Panc1 (cell line): ENCODE results near the gene ARCN1. TPM values are rescaled to one million over a fixed set of nuclear protein-coding genes. Genes with fewer than 3 reads are reported as not detected.
"Not testable (repeated sequence)": the region's sequence is repeated elsewhere in the genome, so short reads cannot be mapped to it uniquely, and the experiment has no call there.

ENCODE experiments used
- ATAC-seq: fragments of 200-7000 bp; cut with Tn5 transposase; 2 replicates; pipeline ENCODE4 v1.9.1; 2020; ENCODE audit warnings: mild to moderate bottlenecking, moderate library complexity
- BruUV-seq: library from RNA; stranded (reverse); fragments of 400-500 nt; replicated peaks from 2 replicates; lab custom pipeline; 2021; lab: Mats Ljungman, UMichigan
- CTCF ChIA-PET: fragments of 300-600 bp; sonication (Branson Sonifier 250); formaldehyde crosslinking; loops from one replicate; lab custom pipeline; 2022; ENCODE audit warnings: antibody characterized with exemption; lab: Charles Lee
- POLR2A ChIA-PET: fragments of 300-600 bp; sonication (Branson Sonifier 250); formaldehyde crosslinking; loops from one replicate; lab custom pipeline; 2022; ENCODE audit warnings: antibody characterized with exemption; lab: Charles Lee
- DNase-seq: peaks from one replicate; pipeline ENCODE4 v3.0.0-alpha.2; 2010; ENCODE audit warnings: low read depth, low spot score
- H3K27ac ChIP-seq: 2 replicates; pipeline ENCODE4 v1.5.1; 2011; ENCODE audit warnings: mild to moderate bottlenecking, low read length, inconsistent platforms
- H3K27me3 ChIP-seq: fragments of 200-500 bp; sonication (Bioruptor generic); 2 replicates; pipeline ENCODE4 v1.6.0; 2014; ENCODE audit warnings: low read length, inconsistent platforms; ENCODE audit not compliant: control insufficient read depth, insufficient read depth
- H3K36me3 ChIP-seq: fragments of 200-500 bp; sonication (Bioruptor generic); 2 replicates; pipeline ENCODE4 v1.5.1; 2014; ENCODE audit warnings: inconsistent platforms, mild to moderate bottlenecking, low read length, moderate library complexity; ENCODE audit not compliant: control insufficient read depth, insufficient read depth
- H3K4me1 ChIP-seq: 2 replicates; pipeline ENCODE4 v1.5.1; 2011; ENCODE audit warnings: inconsistent platforms, mild to moderate bottlenecking, low read length, moderate library complexity; ENCODE audit not compliant: control insufficient read depth, insufficient read depth
- H3K4me3 ChIP-seq, 2 experiments: 2 replicates each; pipeline ENCODE4 v1.5.1; 2011 to 2012; ENCODE audit warnings: low read depth in 2 of 2, low read length in 2 of 2, mild to moderate bottlenecking in 2 of 2, inconsistent platforms in 1 of 2, moderate library complexity in 1 of 2
- H3K9me3 ChIP-seq: fragments of 200-500 bp; sonication (Bioruptor generic); 2 replicates; pipeline ENCODE4 v1.5.1; 2014; ENCODE audit warnings: low read depth, mild to moderate bottlenecking, inconsistent platforms, low read length, moderate library complexity; ENCODE audit not compliant: control insufficient read depth, insufficient read depth
- POLR2AphosphoS5 ChIP-seq: IDR thresholded peaks from 2 replicates; pipeline ENCODE4 v1.6.1; 2012; ENCODE audit warnings: mild to moderate bottlenecking, low read depth, low read length, moderate library complexity
- SIN3A ChIP-seq: IDR thresholded peaks from 2 replicates; pipeline ENCODE4 v1.6.1; 2012; ENCODE audit warnings: low read depth, mild to moderate bottlenecking, low read length, moderate library complexity, borderline replicate concordance; ENCODE audit not compliant: insufficient read depth
- TCF7L2 ChIP-seq: IDR thresholded peaks from 2 replicates; pipeline ENCODE4 v1.6.1; 2011; ENCODE audit warnings: mild to moderate bottlenecking, low read depth, low read length, inconsistent platforms
- in situ Hi-C: cut with HindIII; loops from 2 replicates; pipeline ENCODE4 v1.10.0; 2016; ENCODE audit warnings: low sequenced_read_pairs, low pct_unique_long_range_greater_than_20kb
- intact Hi-C: fragments of 100-400 bp; cut with micrococcal nuclease; formaldehyde crosslinking; loops from one replicate; pipeline ENCODE4 v1.10.0; 2022; ENCODE audit not compliant: unreplicated experiment
- total RNA-seq: library from RNA; stranded (reverse); gene quantifications from one replicate; pipeline ENCODE4 v1.2.1, GENCODE V29; 2021; ENCODE audit not compliant: unreplicated experiment
- TF ChIP-seq, protein P1 (sequence below), 2 experiments: IDR thresholded peaks; 2 replicates each; pipeline ENCODE4 v1.6.1; 2011 to 2012; ENCODE audit warnings: low read depth in 2 of 2, control low read depth in 1 of 2, low read length in 1 of 2, mild to moderate bottlenecking in 1 of 2, moderate library complexity in 1 of 2; ENCODE audit not compliant: insufficient read depth in 1 of 2
- TF ChIP-seq, protein P2 (sequence below): fragments of 450-650 bp; IDR thresholded peaks from 2 replicates; pipeline ENCODE4 v1.5.1; 2017; ENCODE audit warnings: mild to moderate bottlenecking

The ARCN1 gene
- total RNA-seq, 1 experiment from 2014 or later: 197 TPM

GRCh38 chr11:118610773-118611432 lies 38.7 kb downstream of the ARCN1 start:
- Histone ChIP-seq H3K27me3 (no peaks in the 10 kb centered on the region), H3K36me3 (no peaks in the 10 kb centered on the region), H3K4me3 (peak overlapping the region; percentile 30 to 50), H3K4me1 (peaks cover 11% of the 10 kb centered on the region; the same call in 1 of the 2 replicates), H3K27ac (peak overlapping the region; percentile 35; the same call in 1 of the 2 replicates), H3K9me3 (no peaks in the 10 kb centered on the region)
- in situ Hi-C loops: no loop called here
- TF ChIP-seq SIN3A (peak; percentile 47; the same call in 1 of the 2 replicates), POLR2AphosphoS5 (no peak), TCF7L2 (no peak)
- TF ChIP-seq, protein P1, sequence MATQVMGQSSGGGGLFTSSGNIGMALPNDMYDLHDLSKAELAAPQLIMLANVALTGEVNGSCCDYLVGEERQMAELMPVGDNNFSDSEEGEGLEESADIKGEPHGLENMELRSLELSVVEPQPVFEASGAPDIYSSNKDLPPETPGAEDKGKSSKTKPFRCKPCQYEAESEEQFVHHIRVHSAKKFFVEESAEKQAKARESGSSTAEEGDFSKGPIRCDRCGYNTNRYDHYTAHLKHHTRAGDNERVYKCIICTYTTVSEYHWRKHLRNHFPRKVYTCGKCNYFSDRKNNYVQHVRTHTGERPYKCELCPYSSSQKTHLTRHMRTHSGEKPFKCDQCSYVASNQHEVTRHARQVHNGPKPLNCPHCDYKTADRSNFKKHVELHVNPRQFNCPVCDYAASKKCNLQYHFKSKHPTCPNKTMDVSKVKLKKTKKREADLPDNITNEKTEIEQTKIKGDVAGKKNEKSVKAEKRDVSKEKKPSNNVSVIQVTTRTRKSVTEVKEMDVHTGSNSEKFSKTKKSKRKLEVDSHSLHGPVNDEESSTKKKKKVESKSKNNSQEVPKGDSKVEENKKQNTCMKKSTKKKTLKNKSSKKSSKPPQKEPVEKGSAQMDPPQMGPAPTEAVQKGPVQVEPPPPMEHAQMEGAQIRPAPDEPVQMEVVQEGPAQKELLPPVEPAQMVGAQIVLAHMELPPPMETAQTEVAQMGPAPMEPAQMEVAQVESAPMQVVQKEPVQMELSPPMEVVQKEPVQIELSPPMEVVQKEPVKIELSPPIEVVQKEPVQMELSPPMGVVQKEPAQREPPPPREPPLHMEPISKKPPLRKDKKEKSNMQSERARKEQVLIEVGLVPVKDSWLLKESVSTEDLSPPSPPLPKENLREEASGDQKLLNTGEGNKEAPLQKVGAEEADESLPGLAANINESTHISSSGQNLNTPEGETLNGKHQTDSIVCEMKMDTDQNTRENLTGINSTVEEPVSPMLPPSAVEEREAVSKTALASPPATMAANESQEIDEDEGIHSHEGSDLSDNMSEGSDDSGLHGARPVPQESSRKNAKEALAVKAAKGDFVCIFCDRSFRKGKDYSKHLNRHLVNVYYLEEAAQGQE (IDR thresholded peaks at IDR 0.05; ENCODE audit: insufficient read depth in 1 of 2, low read depth in 2 of 2, low read length in 1 of 2): no peak
- TF ChIP-seq, protein P2, sequence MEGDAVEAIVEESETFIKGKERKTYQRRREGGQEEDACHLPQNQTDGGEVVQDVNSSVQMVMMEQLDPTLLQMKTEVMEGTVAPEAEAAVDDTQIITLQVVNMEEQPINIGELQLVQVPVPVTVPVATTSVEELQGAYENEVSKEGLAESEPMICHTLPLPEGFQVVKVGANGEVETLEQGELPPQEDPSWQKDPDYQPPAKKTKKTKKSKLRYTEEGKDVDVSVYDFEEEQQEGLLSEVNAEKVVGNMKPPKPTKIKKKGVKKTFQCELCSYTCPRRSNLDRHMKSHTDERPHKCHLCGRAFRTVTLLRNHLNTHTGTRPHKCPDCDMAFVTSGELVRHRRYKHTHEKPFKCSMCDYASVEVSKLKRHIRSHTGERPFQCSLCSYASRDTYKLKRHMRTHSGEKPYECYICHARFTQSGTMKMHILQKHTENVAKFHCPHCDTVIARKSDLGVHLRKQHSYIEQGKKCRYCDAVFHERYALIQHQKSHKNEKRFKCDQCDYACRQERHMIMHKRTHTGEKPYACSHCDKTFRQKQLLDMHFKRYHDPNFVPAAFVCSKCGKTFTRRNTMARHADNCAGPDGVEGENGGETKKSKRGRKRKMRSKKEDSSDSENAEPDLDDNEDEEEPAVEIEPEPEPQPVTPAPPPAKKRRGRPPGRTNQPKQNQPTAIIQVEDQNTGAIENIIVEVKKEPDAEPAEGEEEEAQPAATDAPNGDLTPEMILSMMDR: peak; percentile 99
- BruUV-seq: no TSS peak
- intact Hi-C loops: no loop called here
- POLR2A ChIA-PET: no interaction called here
- CTCF ChIA-PET: interaction anchor here (0.6 to 1.7 kb wide), 3 partner anchors 10 to 311 kb away, joined by 3 to 9 read pairs (median 8); no protein-coding TSS in a partner anchor
- ATAC-seq (peak; percentile 76), DNase-seq (no peak)

GRCh38 chr11:118611433-118611795 lies 39.2 kb downstream of the ARCN1 start:
- in situ Hi-C loops, H3K36me3 ChIP-seq, H3K4me3 ChIP-seq, DNase-seq, H3K9me3 ChIP-seq, intact Hi-C loops, POLR2A ChIA-PET, H3K27ac ChIP-seq, H3K27me3 ChIP-seq, ATAC-seq: not testable (repeated sequence)
- H3K4me1 ChIP-seq: peaks cover 11% of the 10 kb centered on the region; the same call in 1 of the 2 replicates
- TSS peak; percentile 39 for BruUV-seq
- CTCF ChIA-PET: interaction anchor here (1.0 to 1.7 kb wide), 2 partner anchors 9 to 11 kb away, joined by 3 to 8 read pairs; no protein-coding TSS in a partner anchor

GRCh38 chr11:118612378-118612777 lies 40.2 kb downstream of the ARCN1 start:
- in situ Hi-C loops (no loop called here), intact Hi-C loops (no loop called here)
- ATAC-seq (no peak), DNase-seq (no peak)
- TF ChIP-seq SIN3A: no peak
- TF ChIP-seq, protein P1 (IDR thresholded peaks at IDR 0.05; ENCODE audit: insufficient read depth in 1 of 2, low read depth in 2 of 2, low read length in 1 of 2): no peak
- TF ChIP-seq TCF7L2: no peak
- TF ChIP-seq, protein P2: no peak
- TF ChIP-seq POLR2AphosphoS5: no peak
- ChIA-PET CTCF (interaction anchor here (1.7 kb wide), 1 partner anchor 8 kb away, joined by 8 read pairs; no protein-coding TSS in a partner anchor), POLR2A (interaction anchor here (0.6 kb wide), 1 partner anchor 353 kb away, joined by 3 read pairs; no protein-coding TSS in a partner anchor)
- Histone ChIP-seq H3K4me3 (no peak overlapping the region), H3K27ac (no peak overlapping the region), H3K9me3 (no peaks in the 10 kb centered on the region), H3K27me3 (no peaks in the 10 kb centered on the region), H3K36me3 (no peaks in the 10 kb centered on the region), H3K4me1 (peaks cover 11% of the 10 kb centered on the region; the same call in 1 of the 2 replicates)
- no TSS peak for BruUV-seq
